Suprapubic skin (tissue), 4 donors: ENCODE measurements around the gene KRTAP6-3.

Source experiments
- POLR2A ChIP-seq, 2 donors: fragments of 450-650 bp; IDR thresholded peaks; one replicate each; pipeline ENCODE4 v1.6.1; 2017; ENCODE audit warnings: antibody characterized with exemption in 2 of 2, mild to moderate bottlenecking in 2 of 2, moderate library complexity in 2 of 2
- POLR2AphosphoS5 ChIP-seq, 3 donors: sonication (generic); formaldehyde crosslinking; IDR thresholded peaks; one replicate each; pipeline ENCODE4 v1.6.1; 2017; ENCODE audit warnings: antibody characterized with exemption in 3 of 3
- TF ChIP-seq, protein P1 (sequence below), 2 donors: fragments of 200-600 bp in 1 of 2; fragments of 450-650 bp in 1 of 2; sonication (generic) in 1 of 2; IDR thresholded peaks; one replicate each; pipeline ENCODE4 v1.5.1; 2016 to 2019; ENCODE audit warnings: antibody characterized with exemption in 2 of 2, mild to moderate bottlenecking in 1 of 2, moderate library complexity in 1 of 2

DNA sequence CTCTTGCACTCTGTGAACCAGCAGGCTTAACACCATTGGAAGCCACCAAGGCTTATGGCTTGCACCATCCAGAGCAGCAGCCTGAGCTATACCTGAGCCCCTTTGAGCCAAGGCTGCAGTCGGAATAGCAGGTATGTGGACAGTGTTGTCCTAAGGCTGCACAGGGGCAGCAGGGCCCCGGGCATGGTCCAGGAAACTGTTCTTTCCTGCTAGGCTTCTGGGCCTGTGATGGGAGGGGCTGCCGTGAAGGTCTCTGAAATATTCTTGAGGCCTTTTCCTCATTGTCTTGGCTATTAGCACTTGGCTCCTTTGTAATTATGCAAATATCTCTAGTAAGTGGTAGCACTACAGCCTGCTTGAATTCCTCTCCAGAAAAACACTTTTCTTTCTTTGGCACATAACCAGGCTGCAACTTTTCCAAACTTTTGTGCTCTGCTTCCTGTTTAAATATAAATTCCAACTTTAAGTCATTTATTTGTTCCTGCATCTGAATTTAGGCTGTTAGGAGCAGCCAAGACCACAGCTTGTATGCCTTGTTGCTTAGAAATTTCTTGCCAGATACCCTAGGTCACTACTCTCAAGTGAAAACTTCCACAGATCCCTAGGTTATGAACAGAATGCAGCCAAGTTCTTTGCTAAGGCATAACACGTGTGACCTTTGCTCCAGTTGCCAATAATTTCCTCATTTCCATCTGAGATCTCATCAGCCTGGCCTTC is 33.4 kb downstream of the KRTAP6-3 start:
- TF ChIP-seq POLR2A (IDR thresholded peaks at IDR 0.05) (no peak), POLR2AphosphoS5 (IDR thresholded peaks at IDR 0.05) (no peak)
- TF ChIP-seq, protein P1, sequence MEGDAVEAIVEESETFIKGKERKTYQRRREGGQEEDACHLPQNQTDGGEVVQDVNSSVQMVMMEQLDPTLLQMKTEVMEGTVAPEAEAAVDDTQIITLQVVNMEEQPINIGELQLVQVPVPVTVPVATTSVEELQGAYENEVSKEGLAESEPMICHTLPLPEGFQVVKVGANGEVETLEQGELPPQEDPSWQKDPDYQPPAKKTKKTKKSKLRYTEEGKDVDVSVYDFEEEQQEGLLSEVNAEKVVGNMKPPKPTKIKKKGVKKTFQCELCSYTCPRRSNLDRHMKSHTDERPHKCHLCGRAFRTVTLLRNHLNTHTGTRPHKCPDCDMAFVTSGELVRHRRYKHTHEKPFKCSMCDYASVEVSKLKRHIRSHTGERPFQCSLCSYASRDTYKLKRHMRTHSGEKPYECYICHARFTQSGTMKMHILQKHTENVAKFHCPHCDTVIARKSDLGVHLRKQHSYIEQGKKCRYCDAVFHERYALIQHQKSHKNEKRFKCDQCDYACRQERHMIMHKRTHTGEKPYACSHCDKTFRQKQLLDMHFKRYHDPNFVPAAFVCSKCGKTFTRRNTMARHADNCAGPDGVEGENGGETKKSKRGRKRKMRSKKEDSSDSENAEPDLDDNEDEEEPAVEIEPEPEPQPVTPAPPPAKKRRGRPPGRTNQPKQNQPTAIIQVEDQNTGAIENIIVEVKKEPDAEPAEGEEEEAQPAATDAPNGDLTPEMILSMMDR (IDR thresholded peaks at IDR 0.05), result no peak
